Ureter (tissue), 1 donor: ENCODE measurements around the gene ARID4B. TPM values are rescaled to one million over a fixed set of nuclear protein-coding genes. Genes with fewer than 3 reads are reported as not detected.
"Not testable (repeated sequence)": the region's sequence is repeated elsewhere in the genome, so short reads cannot be mapped to it uniquely, and the experiment has no call there.

Experiments used
- DNase-seq: peaks from one replicate; pipeline ENCODE4 v3.0.0-alpha.2; 2020; ENCODE audit warnings: low spot score
- total RNA-seq: library from RNA; stranded (reverse); gene quantifications from one replicate; pipeline ENCODE4 v1.2.4, GENCODE V29; 2023
- donor health status: DM: yes; HTN: yes; CAD: no.

ARID4B gene
- total RNA-seq, 1 donor from 2014 or later: 52.9 TPM

DNA sequence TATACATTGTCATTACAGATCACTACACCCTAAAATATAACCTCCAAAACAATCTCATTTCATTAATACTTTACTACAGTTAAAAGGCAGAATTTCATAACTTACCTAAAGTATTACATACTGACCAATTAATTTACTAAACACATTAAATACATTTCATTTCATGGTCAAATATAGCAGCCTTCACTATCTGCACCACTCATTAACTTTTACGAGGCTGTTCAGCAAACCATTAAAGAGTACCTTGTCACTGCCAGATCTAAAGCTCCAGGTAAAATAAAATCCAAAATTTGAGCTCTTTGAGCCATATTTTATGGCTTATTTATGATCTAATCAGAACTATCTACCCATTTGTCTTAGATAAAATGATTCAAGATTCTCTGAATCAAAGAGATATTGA is 100.6 kb downstream of the ARID4B start:
- no peak for DNase-seq

DNA sequence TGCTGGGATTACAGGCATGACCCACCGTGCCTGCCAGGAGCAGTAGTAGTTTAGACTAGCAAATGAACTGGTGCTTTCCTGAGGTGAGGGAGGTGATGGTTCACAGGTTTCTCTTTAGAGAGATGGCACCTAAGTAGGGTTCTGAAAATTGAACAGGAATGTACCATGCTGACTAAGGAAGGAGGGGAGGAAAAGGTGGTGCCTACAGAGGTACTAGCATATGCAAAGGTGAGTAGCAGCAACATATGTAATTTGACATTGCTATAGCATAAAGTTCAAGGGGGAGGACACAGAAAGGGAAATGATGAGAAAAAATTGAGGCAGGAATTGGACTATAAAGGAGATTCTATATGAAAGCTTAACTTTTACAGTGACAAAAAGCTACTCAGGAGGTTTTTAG is 101.0 kb downstream of the ARID4B start:
- DNase-seq: no peak

DNA sequence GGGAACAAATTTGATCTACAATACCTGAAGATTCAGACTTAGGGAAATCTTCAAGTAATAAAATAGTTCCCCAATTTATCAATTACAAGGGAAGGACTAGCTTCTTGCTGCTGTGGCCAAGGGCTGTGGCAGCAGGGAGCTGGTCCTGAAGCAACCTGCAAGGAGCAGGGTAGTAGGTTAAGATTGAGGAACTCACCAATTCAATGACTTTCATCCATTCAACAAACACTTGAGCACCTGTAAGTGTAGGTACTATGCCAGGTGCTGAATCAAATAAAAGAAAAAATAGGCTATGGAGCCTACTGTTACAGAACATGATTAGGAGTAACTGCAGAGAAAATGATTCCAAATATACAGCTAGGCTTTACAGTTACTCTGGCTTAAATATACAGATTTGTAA is 102.7 kb downstream of the ARID4B start:
- no peak for DNase-seq

DNA sequence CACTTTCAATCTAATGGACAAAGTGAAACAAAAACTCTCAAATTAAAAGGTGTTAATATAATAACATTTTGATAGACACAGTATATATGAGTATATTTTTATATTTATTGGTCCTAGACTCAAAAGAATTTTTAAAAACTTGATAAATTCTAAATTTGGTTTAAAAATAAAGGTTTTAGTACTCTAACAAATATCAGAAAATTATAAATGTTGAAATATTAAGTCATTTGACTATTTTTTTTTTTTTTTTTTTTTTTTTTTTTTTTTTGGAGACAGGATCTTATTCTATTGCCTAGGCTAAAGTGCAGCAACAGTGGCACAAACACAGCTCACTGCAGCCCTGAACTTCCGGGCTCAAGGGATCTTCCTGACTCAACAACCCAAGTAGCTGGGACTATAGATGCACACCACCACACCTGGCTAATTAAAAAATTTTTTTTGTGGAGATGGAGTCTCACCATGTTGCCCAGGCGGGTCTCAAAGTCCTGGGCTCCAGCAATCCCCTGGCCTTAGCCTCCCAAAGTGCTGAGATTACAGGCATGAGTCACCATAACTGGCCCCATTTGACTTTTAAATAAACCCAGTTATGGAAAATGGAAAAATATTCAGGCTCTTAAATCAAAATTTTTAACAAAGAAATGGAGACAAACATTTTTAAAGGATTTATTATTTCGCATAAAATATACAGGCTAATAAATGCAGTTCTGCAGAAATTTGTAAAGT is 106.2 kb downstream of the ARID4B start:
- no peak for DNase-seq

DNA sequence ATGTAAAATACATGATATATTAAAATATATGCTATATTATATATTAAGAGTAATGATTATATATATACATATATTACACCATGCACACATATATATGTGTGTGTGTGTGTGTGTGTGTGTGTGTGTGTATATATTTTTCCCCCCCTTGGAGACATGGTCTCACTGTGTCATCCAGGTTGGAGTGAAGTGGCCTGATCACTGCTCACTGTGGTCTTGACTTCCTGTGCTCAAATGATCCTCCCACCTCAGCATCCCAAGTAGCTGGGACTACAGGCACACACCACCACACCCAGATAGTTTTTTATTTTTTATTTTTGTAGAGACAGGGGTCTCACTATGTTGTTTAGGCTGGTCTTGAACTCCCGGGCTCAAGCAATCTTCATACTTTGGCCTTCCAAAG is 112.5 kb downstream of the ARID4B start:
- DNase-seq: no peak

DNA sequence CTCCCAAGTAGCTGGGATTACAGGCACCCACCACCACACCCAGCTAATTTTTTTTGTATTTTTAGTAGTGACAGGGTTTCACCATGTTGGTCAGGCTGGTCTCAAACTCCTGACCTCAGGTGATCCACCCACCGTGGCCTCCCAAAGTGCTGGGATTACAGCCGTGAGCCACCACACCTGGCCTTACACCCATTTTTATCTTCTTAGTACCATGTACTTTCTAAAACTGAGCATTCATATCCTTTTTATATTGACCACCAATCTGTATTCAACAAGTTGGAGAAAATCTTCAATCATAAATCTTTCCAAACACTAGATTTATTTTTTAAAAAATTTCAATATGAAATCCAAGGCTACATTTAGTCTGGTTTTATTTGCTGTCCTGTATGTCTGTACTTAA is 113.0 kb downstream of the ARID4B start:
- not testable (repeated sequence) for DNase-seq

DNA sequence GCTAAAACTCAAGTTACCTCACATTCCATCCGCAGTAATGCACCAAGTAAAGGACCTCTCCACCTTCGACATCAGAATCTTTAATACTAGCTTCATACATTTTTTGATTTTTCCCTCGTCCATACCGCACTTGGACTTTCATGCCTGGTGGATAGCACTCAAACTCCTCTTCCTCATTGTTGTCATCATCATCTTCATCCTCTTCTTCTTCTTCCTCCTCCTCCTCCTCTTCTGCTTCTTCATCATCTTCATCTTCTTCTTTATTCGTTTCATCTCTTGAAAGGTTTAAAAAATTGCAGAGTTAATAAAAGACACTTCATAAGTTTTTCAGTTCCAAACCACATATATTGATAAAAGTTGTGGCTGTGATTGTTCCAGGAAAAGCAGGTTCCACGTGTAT is 114.2 kb downstream of the ARID4B start:
- DNase-seq: no peak

DNA sequence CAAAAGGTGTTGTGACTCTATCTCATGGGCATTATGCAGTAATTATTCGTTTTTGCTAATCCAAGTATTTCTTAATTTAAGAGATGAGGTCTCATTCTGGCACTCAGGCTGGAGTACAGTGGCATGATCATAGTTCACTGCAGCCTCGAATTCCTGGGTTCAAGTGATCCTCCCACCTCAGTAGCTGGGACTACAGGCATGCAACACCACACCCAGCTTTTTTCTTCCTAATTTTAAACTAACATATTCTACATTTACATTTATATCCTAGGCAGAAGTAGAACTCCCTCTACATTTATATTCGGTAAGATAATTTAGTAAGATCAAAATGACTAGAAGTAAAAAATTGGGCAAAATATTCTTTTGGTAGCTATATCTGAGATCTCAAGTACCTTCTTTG is 116.5 kb downstream of the ARID4B start:
- DNase-seq: no peak

DNA sequence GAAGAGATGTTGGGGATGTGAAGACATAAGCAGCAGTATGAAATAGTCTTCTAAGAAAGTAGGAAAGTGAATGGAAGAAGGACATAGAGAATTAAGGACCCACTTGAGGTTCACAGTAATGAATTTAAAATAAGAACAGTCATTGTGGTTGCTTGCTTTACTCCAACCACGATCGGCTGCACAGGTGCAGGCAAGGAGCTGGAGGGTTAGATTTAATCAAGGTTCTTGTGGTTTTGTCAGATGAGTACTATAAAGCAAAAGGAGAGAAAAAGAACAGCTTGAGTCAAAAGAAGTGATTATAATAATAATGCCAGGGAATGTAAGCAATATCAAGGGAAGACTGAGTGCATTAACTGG is 120.8 kb downstream of the ARID4B start:
- no peak for DNase-seq

DNA sequence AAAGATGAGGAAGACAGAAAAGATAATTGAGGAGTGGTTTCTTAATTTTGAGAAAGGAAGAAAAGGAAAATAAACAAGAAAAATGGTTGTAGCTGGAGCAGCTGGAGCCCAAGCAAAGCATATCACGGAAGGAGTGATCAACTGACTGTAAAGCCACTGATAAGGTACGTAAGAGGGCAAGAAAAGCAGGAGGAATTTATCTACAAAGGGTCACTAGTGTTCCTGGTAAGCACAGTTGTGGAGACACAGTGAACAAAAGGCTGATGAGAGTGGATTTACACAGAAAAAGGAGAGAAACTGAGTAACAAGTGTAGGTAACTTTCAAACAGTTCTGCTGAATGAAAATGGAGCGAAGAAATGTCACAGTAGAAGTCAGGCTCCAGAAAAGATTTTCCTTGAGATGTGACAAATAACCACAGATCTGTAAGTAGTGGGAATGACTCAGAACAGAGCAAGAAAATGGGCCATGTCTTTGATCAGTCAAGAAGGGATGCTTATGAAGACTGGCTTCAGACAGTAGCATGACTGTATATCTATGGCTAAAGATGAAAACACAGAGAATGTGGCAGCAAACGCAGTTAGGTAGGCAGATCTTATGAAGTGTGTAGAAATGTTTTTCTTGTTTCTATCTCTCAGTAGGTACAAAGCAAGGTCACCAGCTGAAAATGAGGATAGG is 121.3 kb downstream of the ARID4B start:
- DNase-seq: no peak

DNA sequence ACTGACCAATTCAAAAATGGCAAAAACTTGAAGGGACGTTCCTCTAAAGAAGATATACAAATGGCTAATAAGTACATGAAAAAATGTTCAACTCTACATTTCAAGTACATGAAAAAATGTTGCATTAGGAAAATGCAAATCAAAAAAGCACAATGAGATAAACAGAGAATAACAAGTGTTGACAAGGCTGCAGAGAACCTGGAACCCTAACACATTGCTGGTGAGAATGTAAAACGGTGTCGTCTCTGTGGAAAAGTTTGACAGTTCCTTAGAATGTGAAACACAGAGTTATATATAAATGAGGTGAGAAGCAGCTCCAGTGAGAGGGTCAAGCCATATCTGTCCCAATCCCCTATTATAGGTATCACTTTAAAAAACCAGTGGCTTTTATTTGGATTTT is 122.3 kb downstream of the ARID4B start:
- no peak for DNase-seq

DNA sequence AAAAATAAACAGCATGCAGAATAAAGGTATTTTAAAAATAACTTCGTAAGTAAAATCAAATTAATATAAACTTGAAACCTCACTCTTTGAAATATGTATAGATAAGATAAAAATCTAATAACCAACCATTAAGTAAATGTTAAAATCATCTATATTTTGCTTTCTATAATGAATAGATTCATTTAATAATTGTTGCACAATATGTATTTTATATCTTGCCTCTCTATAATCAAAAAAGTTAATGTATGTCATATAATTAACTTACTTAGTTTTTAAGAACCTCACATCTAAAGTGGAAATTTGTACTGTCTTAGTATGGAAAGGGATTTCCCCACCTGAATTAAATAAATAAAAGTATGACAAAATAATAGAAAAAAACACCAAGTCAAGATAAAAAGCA is 124.6 kb downstream of the ARID4B start:
- no peak for DNase-seq

DNA sequence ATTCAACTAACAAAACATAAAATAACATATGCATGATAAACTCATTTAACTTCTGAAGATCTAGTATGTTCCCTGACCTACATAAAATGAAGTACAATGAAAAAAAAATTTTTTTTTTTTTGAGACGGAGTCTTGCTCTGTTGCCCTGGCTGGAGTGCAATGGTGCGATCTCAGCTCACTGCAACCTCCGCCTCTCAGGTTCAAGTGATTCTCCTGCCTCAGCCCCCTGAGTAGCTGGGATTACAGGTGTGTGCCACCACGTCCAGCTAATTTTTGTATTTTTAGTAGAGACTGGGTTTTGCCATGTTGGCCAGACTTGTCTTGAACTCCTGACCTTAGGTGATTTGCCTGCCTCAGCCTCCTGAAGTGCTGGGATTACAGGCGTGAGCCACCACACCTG is 125.5 kb downstream of the ARID4B start:
- DNase-seq: not testable (repeated sequence)

DNA sequence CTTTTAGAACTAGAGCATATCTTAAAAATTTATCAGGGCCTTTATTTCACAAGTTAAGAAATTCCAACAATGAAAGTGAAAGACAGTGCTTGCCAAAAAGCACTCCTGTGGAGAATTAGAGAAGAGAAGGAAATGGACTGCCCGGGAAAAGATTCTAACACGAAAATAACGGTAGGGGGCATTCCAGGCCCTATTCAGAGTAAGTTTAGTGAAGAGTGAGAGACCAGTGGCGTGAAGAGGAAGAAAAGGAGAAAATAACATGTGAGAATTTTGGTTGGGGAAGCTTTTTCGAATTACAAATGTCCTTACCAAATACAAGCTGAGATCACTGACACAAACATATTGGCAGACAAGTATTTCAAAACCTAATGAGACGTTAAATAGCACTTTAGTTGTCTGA is 128.5 kb downstream of the ARID4B start:
- DNase-seq: no peak

DNA sequence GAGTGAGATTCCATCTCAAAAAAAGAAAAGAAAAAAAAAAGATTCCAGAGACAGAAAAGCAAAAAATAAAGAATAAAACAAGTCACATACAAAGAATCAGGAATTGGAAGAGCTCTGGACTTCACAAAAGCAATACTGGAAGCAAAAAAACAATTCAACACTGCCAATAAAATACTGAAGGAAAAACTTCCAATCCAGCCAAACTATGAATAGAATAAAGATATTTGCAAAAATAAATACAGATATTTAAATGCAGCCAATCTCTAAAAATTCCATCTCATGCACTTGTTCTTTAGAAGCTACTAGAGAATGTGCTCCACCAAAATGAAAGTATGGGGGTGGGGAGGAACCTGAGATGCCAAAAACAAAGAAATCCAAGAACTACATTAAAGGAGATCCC is 137.5 kb downstream of the ARID4B start:
- no peak for DNase-seq

DNA sequence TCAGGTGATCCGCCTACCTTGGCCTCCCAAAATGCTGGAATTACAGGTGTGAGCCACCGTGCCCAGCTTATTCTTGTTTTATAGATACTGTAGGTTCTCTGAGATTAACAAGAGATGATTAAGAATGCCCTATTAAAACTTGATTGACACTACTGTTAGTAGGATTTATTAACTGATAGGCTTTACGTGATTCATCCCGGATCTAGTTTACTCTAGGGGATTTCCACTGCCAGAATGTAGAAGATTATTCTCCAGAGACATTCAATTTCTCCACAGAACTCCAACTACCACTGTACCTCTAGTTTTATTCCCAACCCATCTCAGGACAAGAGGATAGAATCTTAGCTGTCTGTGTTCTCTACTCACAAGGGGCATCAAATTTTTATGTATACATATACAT is 140.7 kb downstream of the ARID4B start:
- DNase-seq: no peak

DNA sequence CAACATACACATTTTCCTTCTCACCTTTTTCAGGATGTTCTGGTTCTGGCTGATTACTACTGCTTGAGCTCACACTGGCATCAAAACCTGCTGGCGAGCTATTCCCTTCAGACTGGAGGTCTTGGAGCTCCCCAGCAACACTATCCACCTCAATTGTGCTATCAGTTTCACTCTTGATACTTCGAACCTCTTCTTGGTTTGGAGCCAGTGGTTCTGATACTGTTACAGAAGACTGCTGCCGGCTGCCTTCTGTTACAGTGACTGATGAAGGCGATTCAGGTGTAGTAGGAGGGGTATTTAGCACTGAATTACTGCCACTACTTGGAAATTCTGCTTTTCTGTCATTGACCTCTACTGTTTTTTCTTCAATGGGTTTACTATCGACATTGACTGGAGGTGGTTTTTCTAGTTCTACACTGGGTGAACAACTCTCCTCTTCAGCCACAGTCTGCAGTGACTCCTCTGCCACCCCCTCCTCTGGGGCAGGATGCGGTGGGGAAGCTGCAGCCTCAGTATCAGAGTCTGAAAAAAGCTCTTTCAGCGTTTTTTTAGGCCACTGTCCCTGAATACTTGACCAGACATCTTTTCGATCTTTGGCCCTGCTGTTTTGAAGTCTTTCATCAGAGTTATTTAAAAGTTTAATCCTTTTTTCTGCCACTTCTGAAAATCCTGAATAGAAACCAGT is 146.3 kb downstream of the ARID4B start:
- no peak for DNase-seq

DNA sequence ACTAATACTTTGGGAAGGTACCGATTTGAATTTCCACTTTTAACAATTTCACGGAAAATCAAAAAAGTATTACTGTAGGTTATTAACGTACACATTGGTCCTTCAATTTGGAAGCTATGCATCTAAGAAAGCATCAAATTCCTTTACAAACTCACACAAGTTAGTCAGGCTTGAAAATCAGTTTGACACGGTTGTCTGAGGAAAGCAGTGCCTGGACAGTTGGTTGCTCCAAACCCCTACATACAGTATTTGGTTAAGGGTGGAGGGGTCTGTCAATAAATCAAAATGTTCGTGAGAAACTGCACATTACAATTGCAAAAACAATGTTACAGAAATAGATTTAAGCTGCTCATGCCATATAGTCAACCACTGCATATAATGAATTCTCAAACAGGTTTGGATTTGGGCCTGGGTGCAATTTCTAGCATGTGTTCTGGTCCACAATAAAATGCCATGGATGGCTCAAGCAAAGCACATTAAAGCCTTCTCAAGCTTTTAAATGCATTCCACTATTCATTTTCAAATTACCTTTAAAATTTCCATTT is 147.0 kb downstream of the ARID4B start:
- no peak for DNase-seq

DNA sequence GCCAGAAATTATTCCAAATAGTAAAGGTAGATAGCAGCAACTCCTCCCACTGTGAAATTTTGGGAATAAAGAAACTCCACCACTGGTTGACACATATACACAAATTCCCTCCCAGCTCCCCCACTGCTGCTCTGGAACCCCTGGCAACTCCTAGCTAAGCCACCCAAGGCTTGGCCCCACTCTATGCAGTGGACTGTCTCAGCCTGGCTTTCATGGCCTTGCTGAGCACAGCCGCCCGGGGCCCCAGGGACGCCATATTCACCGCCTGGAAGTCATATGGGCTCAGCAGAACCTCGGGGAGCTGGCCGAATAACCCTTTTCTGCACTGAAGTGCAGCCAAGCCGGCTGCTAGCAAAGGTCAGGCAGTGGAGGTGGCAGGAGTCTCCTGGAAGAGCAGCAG is 151.5 kb downstream of the ARID4B start:
- no peak for DNase-seq

DNA sequence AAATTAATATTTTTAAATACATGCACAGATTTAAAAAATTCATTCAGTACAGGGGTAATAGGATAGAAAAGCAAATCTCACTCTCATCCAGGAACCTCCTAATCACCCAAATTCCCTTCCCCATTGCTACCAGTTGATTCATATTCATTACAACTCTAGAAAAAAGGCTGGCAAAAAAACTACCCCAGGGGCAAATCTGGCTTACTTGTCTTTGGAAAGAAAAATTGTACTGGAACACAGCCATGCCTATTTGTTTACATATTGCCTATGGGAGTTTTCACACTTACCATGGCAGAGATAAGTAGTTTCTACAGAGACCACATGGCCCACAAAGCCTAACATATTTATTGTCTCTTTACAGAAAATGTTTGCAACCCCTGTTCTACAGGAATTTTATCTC is 158.0 kb downstream of the ARID4B start:
- DNase-seq: no peak

DNA sequence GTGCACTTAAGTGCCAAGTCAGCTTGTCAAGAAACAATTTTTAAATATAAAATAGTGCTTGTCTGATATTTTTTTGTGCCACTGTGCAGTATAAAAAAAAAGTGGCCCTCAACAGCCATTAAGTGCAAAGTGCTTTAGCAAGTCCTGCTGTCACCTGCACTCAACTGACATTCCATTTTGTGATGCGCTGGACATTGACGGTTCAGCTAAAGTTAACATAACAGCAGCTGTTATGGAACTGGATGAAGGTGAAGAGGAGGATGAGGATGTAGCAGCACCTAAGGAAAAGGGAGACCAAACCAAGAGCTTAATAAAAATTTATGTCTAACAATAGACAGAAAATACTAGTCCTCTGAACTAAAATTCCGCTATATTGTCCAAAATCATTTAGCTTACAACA is 159.6 kb downstream of the ARID4B start:
- DNase-seq: no peak

DNA sequence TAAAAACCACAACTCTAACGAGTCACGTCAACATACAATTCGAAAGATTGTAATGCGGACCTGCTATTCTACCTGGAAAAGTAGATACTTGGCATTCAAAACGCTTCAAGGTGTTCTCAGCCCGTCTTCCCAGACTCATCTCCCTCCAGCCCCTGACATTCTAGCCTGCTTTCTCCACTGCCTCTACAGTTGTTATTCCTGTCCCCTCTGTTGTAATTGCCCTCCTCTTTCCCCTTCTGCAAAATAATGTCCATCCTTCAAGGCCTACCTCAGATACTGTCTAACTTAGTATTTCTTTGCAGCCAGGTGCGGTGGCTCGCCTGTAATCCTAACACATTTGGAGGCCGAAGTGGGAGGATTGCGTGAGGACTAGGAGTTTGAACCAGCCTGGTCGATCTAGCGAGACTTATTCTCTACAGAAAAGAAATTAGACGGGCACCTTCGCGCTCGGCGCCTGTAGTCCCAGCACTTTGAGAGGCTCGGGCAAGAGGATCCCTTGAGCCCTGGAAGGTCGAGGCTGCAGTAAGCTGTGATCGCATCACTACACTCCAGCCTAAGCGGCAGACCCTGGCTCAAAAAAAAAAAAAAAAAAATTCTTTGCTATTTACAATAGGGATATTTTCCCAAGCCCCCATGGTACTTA is 166.2 kb downstream of the ARID4B start:
- no peak for DNase-seq
